A549 (cell line): ENCODE measurements around the gene INKA1.

ENCODE experiments used
- EP300 ChIP-seq, 2 experiments: fragments of >200 bp; sonication (Bioruptor Twin); formaldehyde crosslinking; IDR thresholded peaks; 2 replicates in 1 of 2; 3 replicates in 1 of 2; pipeline ENCODE4 v1.6.1; 2016 to 2017
- RAD21 ChIP-seq, 2 experiments: fragments of >200 bp in 1 of 2; sonication (Bioruptor Twin) in 1 of 2; formaldehyde crosslinking in 1 of 2; IDR thresholded peaks in 1 of 2; conservative IDR thresholded peaks in 1 of 2; 2 replicates in 1 of 2; 3 replicates in 1 of 2; pipeline ENCODE4 v1.6.1; 2012 to 2018; ENCODE audit warnings: inconsistent platforms in 1 of 2
- RFX5 ChIP-seq: fragments of 450-650 bp; IDR thresholded peaks from 2 replicates; pipeline ENCODE4 v1.7.1; 2014; ENCODE audit warnings: antibody characterized with exemption, mild to moderate bottlenecking, moderate library complexity
- TF ChIP-seq, protein P1 (sequence below): fragments of >200 bp; sonication (Bioruptor Twin); formaldehyde crosslinking; IDR thresholded peaks from 3 replicates; pipeline ENCODE4 v1.5.1; 2016
- TF ChIP-seq, protein P2 (sequence below): fragments of 200-600 bp; sonication (generic); IDR thresholded peaks from 2 replicates; pipeline ENCODE4 v1.6.1; 2016; ENCODE audit warnings: antibody characterized with exemption, mild to moderate bottlenecking, moderate library complexity

DNA sequence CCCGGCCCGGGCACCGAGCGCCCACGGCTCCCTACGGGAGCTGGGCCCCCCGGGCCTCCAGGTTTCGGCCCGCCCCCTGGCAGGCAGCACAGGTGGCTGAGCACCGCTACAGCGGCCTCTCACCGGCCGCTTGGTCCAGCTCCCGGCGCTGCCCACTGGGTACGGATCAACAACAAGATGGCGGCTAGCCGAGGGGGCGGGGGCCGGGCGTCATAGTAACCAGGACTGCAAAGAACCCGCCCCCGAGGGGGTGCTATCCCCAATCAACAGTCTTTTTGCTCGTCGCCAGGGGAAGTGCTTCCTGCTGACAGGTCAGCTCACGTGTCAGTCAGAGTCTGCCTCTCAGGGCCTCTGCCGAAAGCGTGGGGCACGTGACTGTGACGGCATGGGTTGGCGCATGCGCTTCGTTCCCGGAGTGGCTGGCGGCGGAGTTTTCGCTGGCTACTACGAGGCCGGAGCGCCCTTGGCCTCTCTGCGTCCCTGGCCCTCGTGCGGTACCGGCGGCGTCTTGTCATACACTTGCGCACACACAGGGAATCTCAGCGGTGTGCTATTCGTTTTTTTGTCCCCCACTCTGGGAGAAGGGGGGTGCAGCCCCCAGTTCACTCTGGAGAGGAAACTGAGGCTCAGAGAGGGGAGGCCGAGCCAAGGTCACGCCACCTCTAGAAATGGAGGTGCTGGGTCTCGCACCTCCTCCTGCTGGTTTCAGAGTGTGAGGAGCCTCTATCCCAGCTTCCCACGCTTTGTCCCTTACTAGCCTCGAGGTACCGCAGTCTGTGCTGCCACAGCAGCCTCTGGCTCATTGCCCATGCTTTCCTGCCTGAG, 16.5 kb upstream of the INKA1 start, which contains the start of gene IP6K1:
- TF ChIP-seq, protein P1, sequence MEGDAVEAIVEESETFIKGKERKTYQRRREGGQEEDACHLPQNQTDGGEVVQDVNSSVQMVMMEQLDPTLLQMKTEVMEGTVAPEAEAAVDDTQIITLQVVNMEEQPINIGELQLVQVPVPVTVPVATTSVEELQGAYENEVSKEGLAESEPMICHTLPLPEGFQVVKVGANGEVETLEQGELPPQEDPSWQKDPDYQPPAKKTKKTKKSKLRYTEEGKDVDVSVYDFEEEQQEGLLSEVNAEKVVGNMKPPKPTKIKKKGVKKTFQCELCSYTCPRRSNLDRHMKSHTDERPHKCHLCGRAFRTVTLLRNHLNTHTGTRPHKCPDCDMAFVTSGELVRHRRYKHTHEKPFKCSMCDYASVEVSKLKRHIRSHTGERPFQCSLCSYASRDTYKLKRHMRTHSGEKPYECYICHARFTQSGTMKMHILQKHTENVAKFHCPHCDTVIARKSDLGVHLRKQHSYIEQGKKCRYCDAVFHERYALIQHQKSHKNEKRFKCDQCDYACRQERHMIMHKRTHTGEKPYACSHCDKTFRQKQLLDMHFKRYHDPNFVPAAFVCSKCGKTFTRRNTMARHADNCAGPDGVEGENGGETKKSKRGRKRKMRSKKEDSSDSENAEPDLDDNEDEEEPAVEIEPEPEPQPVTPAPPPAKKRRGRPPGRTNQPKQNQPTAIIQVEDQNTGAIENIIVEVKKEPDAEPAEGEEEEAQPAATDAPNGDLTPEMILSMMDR, result no peak
- TF ChIP-seq EP300 (IDR thresholded peaks at IDR 0.05) (no peak), RFX5 (no peak), RAD21 (conservative IDR thresholded peaks at IDR 0.05 in 1 of 2, IDR thresholded peaks at IDR 0.05 in 1 of 2) (no peak)
- TF ChIP-seq, protein P2, sequence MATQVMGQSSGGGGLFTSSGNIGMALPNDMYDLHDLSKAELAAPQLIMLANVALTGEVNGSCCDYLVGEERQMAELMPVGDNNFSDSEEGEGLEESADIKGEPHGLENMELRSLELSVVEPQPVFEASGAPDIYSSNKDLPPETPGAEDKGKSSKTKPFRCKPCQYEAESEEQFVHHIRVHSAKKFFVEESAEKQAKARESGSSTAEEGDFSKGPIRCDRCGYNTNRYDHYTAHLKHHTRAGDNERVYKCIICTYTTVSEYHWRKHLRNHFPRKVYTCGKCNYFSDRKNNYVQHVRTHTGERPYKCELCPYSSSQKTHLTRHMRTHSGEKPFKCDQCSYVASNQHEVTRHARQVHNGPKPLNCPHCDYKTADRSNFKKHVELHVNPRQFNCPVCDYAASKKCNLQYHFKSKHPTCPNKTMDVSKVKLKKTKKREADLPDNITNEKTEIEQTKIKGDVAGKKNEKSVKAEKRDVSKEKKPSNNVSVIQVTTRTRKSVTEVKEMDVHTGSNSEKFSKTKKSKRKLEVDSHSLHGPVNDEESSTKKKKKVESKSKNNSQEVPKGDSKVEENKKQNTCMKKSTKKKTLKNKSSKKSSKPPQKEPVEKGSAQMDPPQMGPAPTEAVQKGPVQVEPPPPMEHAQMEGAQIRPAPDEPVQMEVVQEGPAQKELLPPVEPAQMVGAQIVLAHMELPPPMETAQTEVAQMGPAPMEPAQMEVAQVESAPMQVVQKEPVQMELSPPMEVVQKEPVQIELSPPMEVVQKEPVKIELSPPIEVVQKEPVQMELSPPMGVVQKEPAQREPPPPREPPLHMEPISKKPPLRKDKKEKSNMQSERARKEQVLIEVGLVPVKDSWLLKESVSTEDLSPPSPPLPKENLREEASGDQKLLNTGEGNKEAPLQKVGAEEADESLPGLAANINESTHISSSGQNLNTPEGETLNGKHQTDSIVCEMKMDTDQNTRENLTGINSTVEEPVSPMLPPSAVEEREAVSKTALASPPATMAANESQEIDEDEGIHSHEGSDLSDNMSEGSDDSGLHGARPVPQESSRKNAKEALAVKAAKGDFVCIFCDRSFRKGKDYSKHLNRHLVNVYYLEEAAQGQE, result no peak
